Smooth muscle cell (in vitro differentiated cells): ENCODE data around the gene PRKCZ. TPM values are rescaled to one million over a fixed set of nuclear protein-coding genes. Genes with fewer than 3 reads are reported as not detected.

ENCODE experiments used
- DNase-seq: peaks from one replicate; lab custom pipeline; 2025; ENCODE audit not compliant: unreplicated experiment; lab: John Stamatoyannopoulos, UW
- H2AFZ ChIP-seq: fragments of 200-600 bp; sonication (generic); 2 replicates; pipeline ENCODE4 v1.6.0; 2016; ENCODE audit warnings: antibody characterized with exemption, low read depth, mild to moderate bottlenecking
- H3F3A ChIP-seq: fragments of 200-600 bp; sonication (generic); 2 replicates; pipeline ENCODE4 v1.6.0; 2017; ENCODE audit warnings: antibody characterized with exemption, low read depth
- H3K27ac ChIP-seq: fragments of 200-600 bp; sonication (generic); 2 replicates; pipeline ENCODE4 v1.5.1; 2016; ENCODE audit warnings: low read depth, mild to moderate bottlenecking
- H3K27me3 ChIP-seq: fragments of 200-600 bp; sonication (generic); 2 replicates; pipeline ENCODE4 v1.6.1; 2016; ENCODE audit warnings: low read depth, mild to moderate bottlenecking
- H3K36me3 ChIP-seq: fragments of 200-600 bp; sonication (generic); 2 replicates; pipeline ENCODE4 v1.5.1; 2016; ENCODE audit warnings: low read depth
- H3K4me1 ChIP-seq: fragments of 200-600 bp; sonication (generic); 2 replicates; pipeline ENCODE4 v1.5.1; 2016; ENCODE audit warnings: low read depth
- H3K4me2 ChIP-seq: fragments of 200-600 bp; sonication (generic); 2 replicates; pipeline ENCODE4 v1.6.0; 2016; ENCODE audit warnings: mild to moderate bottlenecking
- H3K4me3 ChIP-seq: fragments of 200-600 bp; sonication (generic); 2 replicates; pipeline ENCODE4 v1.5.1; 2016; ENCODE audit warnings: mild to moderate bottlenecking
- H3K79me2 ChIP-seq: fragments of 200-600 bp; sonication (generic); 2 replicates; pipeline ENCODE4 v1.6.0; 2016; ENCODE audit warnings: low read depth, mild to moderate bottlenecking
- H3K9ac ChIP-seq: fragments of 200-600 bp; sonication (generic); 2 replicates; pipeline ENCODE4 v1.6.0; 2016; ENCODE audit warnings: low read depth
- H3K9me3 ChIP-seq: fragments of 200-600 bp; sonication (generic); replicated peaks from 2 replicates; pipeline ENCODE4 v1.5.1; 2016; ENCODE audit warnings: low read depth
- H4K20me1 ChIP-seq: fragments of 200-600 bp; sonication (generic); 2 replicates; pipeline ENCODE4 v1.6.0; 2016; ENCODE audit warnings: low read depth
- WGBS: methylation state at CpG from one replicate; pipeline ENCODE4 v1.1.7; 2016; ENCODE audit warnings: low lambda C conversion rate; 5-methylcytosine and 5-hydroxymethylcytosine counted together
- polyA plus RNA-seq: library from polyadenylated mRNA; unstranded; fragments of >200 nt; fragmentation: Nextera tagmentation; extraction: Ambion mirVana; gene quantifications from 2 replicates; pipeline ENCODE4 v1.2.1, GENCODE V29; 2016
- total RNA-seq: library from RNA; depleted of rRNA; stranded (reverse); fragments of >200 nt; gene quantifications from 2 replicates; pipeline ENCODE4 v1.2.3, GENCODE V29; 2014
- TF ChIP-seq, protein P1 (sequence below): fragments of 200-600 bp; sonication (generic); IDR thresholded peaks from 2 replicates; pipeline ENCODE4 v1.5.1; 2017; ENCODE audit warnings: borderline replicate concordance, mild to moderate bottlenecking, antibody characterized with exemption; ENCODE audit not compliant: insufficient read depth, poor library complexity, severe bottlenecking

Gene PRKCZ
- total and polyA plus RNA-seq, 2 experiments from 2014 or later: 5.8 to 10.3 TPM

DNA sequence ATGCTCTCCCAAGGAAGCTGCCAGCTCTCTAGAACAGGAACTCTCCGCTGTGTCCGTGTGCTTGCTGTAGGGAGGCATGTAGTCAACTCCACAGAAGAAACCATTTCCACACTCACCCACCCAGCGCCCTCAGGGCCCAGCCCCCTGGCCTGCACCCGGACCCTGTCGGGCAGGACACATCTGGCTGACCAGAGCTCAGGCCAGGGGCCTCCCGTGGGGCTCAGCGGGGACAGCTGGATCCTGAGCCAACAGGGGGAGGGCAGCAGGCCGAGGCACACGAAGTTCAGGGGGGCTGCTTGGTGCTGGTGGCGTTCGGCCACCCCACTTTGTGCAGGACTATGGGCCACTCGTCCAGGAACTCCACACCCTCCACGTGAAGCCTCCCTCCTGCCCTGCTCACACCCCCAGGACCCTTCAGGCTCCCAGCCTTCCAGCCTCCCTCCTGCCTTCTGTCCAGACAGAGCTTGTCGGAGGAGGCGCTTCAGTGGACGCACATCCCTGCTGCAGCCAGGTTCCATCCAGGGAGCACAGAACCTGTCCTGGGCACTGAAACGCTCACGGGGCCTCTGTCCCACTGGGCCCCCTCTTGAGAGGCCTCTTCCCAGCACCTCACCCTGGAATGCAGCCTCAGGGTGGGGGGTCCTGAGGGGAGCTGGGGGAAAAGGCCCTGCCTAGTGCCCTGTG, 159.3 kb downstream of the PRKCZ start:
- no peaks in the 10 kb centered on the region for H3K9me3 ChIP-seq
- no peak overlapping the region for H3K4me2 ChIP-seq
- TF ChIP-seq, protein P1, sequence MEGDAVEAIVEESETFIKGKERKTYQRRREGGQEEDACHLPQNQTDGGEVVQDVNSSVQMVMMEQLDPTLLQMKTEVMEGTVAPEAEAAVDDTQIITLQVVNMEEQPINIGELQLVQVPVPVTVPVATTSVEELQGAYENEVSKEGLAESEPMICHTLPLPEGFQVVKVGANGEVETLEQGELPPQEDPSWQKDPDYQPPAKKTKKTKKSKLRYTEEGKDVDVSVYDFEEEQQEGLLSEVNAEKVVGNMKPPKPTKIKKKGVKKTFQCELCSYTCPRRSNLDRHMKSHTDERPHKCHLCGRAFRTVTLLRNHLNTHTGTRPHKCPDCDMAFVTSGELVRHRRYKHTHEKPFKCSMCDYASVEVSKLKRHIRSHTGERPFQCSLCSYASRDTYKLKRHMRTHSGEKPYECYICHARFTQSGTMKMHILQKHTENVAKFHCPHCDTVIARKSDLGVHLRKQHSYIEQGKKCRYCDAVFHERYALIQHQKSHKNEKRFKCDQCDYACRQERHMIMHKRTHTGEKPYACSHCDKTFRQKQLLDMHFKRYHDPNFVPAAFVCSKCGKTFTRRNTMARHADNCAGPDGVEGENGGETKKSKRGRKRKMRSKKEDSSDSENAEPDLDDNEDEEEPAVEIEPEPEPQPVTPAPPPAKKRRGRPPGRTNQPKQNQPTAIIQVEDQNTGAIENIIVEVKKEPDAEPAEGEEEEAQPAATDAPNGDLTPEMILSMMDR: no peak
- no peaks in the 10 kb centered on the region for H3K27me3 ChIP-seq
- DNase-seq: no peak
- no peaks in the 10 kb centered on the region for H3K36me3 ChIP-seq
- no peak overlapping the region for H2AFZ ChIP-seq
- no peaks in the 10 kb centered on the region for H3K79me2 ChIP-seq
- H3F3A ChIP-seq: peaks cover 15% of the 10 kb centered on the region
- 81% methylated on average over 18 of the region's 18 CpGs for WGBS
- no peak overlapping the region for H3K9ac ChIP-seq
- H3K4me1 ChIP-seq: peaks cover 38% of the 10 kb centered on the region
- no peaks in the 10 kb centered on the region for H4K20me1 ChIP-seq
- H3K27ac ChIP-seq: no peak overlapping the region
- H3K4me3 ChIP-seq: no peak overlapping the region

DNA sequence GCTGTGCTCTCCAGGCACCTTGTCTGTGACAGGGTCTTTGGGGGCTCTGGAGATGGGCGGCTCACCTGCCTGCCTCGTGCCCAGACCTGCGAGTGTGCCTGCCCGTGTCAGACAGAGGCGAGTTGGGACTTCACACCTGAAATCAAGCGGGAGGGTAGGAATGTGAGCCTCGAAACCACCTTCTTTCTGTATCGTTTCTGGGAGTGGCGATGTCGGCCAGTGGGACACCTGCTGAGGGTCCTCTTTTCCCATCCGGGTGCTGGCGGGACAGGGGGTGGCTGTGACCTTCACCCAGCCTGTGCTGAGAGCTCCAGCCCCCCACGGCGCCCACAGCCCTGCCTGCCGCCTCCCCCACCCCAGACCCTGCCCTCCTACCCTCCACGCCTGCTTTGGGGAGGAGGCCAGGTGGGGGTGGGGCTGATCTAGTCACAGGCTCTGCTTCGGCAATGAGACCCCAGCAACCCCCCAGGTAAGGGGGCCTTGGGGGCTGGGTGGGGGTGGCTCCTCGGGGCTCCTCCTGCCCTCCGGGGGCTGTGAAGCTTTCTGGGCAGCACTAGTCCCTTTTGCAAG, 160.0 kb downstream of the PRKCZ start:
- no peak overlapping the region for H3K4me2 ChIP-seq
- H3K4me1 ChIP-seq: peaks cover 42% of the 10 kb centered on the region
- H3K27ac ChIP-seq: no peak overlapping the region
- no peak for DNase-seq
- H2AFZ ChIP-seq: no peak overlapping the region
- TF ChIP-seq, protein P1: no peak
- no peaks in the 10 kb centered on the region for H3K36me3 ChIP-seq
- WGBS: 90% methylated on average over 14 of the region's 19 CpGs
- no peaks in the 10 kb centered on the region for H3K27me3 ChIP-seq
- no peaks in the 10 kb centered on the region for H4K20me1 ChIP-seq
- H3F3A ChIP-seq: peaks cover 15% of the 10 kb centered on the region
- H3K4me3 ChIP-seq: no peak overlapping the region
- no peaks in the 10 kb centered on the region for H3K9me3 ChIP-seq
- H3K9ac ChIP-seq: no peak overlapping the region
- no peaks in the 10 kb centered on the region for H3K79me2 ChIP-seq

DNA sequence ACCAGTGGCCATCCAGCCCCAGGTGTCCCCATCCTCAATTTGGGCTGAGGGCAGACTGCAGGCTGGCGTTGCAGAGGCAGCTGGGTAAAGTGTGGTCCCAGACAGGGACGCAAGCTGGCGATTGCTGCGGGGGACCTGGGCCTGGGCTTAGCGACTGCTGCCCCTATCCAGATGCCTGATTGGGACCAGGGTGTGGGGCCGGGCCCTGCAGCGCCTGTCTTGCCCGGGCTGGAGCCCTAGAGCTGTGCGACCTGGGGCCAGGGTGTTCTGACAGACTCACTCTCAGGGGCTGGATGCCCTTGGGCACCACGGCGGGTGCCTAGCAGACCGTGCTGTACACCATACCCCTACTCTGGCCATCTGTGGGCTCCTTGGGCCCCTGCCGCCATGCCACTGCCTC, 160.6 kb downstream of the PRKCZ start:
- Histone ChIP-seq H3K9ac (no peak overlapping the region), H3K9me3 (no peaks in the 10 kb centered on the region), H3K27ac (no peak overlapping the region), H4K20me1 (no peaks in the 10 kb centered on the region), H3K4me1 (peaks cover 40% of the 10 kb centered on the region), H3K27me3 (no peaks in the 10 kb centered on the region), H2AFZ (no peak overlapping the region), H3K4me3 (no peak overlapping the region), H3K79me2 (no peaks in the 10 kb centered on the region), H3K4me2 (no peak overlapping the region), H3F3A (peaks cover 13% of the 10 kb centered on the region), H3K36me3 (no peaks in the 10 kb centered on the region)
- no peak for DNase-seq
- TF ChIP-seq, protein P1: no peak
- 95% methylated on average over 12 of the region's 13 CpGs for WGBS

DNA sequence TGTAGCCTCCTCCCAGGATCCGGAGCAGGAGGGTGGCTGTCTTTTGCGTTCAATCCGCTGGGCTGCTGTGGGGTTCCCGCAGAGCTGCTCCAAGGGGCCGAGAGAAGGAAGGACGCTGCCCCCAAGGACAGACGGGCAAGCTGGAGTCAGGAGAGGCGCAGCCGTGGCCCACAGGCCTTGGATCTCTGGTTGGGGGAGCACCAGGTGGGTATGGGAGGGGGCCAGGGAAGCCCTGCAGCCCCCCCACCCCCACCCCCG, 162.0 kb downstream of the PRKCZ start:
- peaks cover 39% of the 10 kb centered on the region for H3K4me1 ChIP-seq
- H3K79me2 ChIP-seq: no peaks in the 10 kb centered on the region
- DNase-seq: no peak
- no peaks in the 10 kb centered on the region for H4K20me1 ChIP-seq
- H3K36me3 ChIP-seq: no peaks in the 10 kb centered on the region
- H3K27ac ChIP-seq: peak overlapping the region; percentile 98
- H3K9ac ChIP-seq: peak overlapping the region; percentile 95
- TF ChIP-seq, protein P1: no peak
- H3K4me2 ChIP-seq: peak overlapping the region; percentile 81
- H2AFZ ChIP-seq: no peak overlapping the region
- H3K9me3 ChIP-seq: no peaks in the 10 kb centered on the region
- no peak overlapping the region for H3K4me3 ChIP-seq
- no peaks in the 10 kb centered on the region for H3K27me3 ChIP-seq
- H3F3A ChIP-seq: peaks cover 10% of the 10 kb centered on the region
- 18% methylated on average over 10 of the region's 10 CpGs for WGBS
